ENCODE results near the gene CFAP77.
A peak's percentile ranks its signal among the peaks of the same experiment; 100 is the strongest.

CFAP77 gene

GRCh38 chr9:132459661-132460060, 49.6 kb downstream of the CFAP77 start (continued):
- TF ChIP-seq ZNF792 (tag by site-specific recombination; IDR thresholded peaks at IDR 0.05) (no peak), ZNF785 (tag by site-specific recombination; IDR thresholded peaks at IDR 0.05) (no peak), ZIC2 (tag by site-specific recombination; IDR thresholded peaks at IDR 0.05) (no peak), ZNF140 (tag by site-specific recombination; IDR thresholded peaks at IDR 0.05) (no peak), ZNF768 (tag by site-specific recombination; IDR thresholded peaks at IDR 0.05) (no peak), ZFHX2 (tag by site-specific recombination; conservative IDR thresholded peaks at IDR 0.05) (peak; percentile 58), ZNF18 (tag by site-specific recombination; IDR thresholded peaks at IDR 0.05) (no peak), ZNF311 (tag by site-specific recombination; IDR thresholded peaks at IDR 0.05; ENCODE audit: borderline replicate concordance) (no peak), ZFP69B (tag by site-specific recombination; IDR thresholded peaks at IDR 0.05) (no peak), ZSCAN30 (tag by site-specific recombination; IDR thresholded peaks at IDR 0.05) (no peak), ZNF112 (tag by site-specific recombination; IDR thresholded peaks at IDR 0.05) (no peak), ZNF701 (tag by site-specific recombination; IDR thresholded peaks at IDR 0.05) (no peak), PRDM4 (tag by site-specific recombination; IDR thresholded peaks at IDR 0.05) (no peak), GLIS1 (tag by site-specific recombination; IDR thresholded peaks at IDR 0.05) (no peak), EGR2 (tag by site-specific recombination; IDR thresholded peaks at IDR 0.05; ENCODE audit: low read depth) (0 out of 2 replicates have a peak, but pooled peaks have one; percentile 37), ZNF274 (IDR thresholded peaks at IDR 0.05; ENCODE audit: low read length) (no peak), ZNF274 (tag by site-specific recombination; IDR thresholded peaks at IDR 0.05; ENCODE audit: borderline replicate concordance) (0 out of 2 replicates have a peak, but pooled peaks have one; percentile 7), ZNF473 (tag by site-specific recombination; IDR thresholded peaks at IDR 0.05) (no peak), OVOL3 (tag by site-specific recombination; IDR thresholded peaks at IDR 0.05) (no peak)
- TF ChIP-seq, protein P1, sequence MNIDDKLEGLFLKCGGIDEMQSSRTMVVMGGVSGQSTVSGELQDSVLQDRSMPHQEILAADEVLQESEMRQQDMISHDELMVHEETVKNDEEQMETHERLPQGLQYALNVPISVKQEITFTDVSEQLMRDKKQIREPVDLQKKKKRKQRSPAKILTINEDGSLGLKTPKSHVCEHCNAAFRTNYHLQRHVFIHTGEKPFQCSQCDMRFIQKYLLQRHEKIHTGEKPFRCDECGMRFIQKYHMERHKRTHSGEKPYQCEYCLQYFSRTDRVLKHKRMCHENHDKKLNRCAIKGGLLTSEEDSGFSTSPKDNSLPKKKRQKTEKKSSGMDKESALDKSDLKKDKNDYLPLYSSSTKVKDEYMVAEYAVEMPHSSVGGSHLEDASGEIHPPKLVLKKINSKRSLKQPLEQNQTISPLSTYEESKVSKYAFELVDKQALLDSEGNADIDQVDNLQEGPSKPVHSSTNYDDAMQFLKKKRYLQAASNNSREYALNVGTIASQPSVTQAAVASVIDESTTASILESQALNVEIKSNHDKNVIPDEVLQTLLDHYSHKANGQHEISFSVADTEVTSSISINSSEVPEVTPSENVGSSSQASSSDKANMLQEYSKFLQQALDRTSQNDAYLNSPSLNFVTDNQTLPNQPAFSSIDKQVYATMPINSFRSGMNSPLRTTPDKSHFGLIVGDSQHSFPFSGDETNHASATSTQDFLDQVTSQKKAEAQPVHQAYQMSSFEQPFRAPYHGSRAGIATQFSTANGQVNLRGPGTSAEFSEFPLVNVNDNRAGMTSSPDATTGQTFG (tag by site-specific recombination; IDR thresholded peaks at IDR 0.05; ENCODE audit: borderline replicate concordance): no peak
- TF ChIP-seq, protein P2, sequence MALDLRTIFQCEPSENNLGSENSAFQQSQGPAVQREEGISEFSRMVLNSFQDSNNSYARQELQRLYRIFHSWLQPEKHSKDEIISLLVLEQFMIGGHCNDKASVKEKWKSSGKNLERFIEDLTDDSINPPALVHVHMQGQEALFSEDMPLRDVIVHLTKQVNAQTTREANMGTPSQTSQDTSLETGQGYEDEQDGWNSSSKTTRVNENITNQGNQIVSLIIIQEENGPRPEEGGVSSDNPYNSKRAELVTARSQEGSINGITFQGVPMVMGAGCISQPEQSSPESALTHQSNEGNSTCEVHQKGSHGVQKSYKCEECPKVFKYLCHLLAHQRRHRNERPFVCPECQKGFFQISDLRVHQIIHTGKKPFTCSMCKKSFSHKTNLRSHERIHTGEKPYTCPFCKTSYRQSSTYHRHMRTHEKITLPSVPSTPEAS (tag by site-specific recombination; IDR thresholded peaks at IDR 0.05): peak; percentile 89
- TF ChIP-seq, protein P3, sequence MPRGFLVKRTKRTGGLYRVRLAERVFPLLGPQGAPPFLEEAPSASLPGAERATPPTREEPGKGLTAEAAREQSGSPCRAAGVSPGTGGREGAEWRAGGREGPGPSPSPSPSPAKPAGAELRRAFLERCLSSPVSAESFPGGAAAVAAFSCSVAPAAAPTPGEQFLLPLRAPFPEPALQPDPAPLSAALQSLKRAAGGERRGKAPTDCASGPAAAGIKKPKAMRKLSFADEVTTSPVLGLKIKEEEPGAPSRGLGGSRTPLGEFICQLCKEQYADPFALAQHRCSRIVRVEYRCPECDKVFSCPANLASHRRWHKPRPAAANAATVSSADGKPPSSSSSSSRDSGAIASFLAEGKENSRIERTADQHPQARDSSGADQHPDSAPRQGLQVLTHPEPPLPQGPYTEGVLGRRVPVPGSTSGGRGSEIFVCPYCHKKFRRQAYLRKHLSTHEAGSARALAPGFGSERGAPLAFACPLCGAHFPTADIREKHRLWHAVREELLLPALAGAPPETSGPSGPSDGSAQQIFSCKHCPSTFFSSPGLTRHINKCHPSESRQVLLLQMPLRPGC (tag by site-specific recombination; IDR thresholded peaks at IDR 0.05): no peak
- TF ChIP-seq, protein P4, sequence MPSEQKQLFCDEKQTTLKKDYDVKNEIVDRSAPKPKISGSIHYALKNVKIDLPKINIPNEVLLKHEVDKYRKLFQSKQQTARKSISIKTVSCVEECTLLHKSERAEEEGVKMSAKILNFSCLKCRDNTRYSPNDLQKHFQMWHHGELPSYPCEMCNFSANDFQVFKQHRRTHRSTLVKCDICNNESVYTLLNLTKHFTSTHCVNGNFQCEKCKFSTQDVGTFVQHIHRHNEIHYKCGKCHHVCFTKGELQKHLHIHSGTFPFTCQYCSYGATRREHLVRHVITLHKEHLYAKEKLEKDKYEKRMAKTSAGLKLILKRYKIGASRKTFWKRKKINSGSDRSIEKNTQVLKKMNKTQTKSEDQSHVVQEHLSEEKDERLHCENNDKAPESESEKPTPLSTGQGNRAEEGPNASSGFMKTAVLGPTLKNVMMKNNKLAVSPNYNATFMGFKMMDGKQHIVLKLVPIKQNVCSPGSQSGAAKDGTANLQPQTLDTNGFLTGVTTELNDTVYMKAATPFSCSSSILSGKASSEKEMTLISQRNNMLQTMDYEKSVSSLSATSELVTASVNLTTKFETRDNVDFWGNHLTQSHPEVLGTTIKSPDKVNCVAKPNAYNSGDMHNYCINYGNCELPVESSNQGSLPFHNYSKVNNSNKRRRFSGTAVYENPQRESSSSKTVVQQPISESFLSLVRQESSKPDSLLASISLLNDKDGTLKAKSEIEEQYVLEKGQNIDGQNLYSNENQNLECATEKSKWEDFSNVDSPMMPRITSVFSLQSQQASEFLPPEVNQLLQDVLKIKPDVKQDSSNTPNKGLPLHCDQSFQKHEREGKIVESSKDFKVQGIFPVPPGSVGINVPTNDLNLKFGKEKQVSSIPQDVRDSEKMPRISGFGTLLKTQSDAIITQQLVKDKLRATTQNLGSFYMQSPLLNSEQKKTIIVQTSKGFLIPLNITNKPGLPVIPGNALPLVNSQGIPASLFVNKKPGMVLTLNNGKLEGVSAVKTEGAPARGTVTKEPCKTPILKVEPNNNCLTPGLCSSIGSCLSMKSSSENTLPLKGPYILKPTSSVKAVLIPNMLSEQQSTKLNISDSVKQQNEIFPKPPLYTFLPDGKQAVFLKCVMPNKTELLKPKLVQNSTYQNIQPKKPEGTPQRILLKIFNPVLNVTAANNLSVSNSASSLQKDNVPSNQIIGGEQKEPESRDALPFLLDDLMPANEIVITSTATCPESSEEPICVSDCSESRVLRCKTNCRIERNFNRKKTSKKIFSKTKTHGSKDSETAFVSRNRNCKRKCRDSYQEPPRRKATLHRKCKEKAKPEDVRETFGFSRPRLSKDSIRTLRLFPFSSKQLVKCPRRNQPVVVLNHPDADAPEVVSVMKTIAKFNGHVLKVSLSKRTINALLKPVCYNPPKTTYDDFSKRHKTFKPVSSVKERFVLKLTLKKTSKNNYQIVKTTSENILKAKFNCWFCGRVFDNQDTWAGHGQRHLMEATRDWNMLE (tag by site-specific recombination; conservative IDR thresholded peaks at IDR 0.05; ENCODE audit: low read depth): no peak
